SK-N-SH treated with all-trans-retinoic acid at 6 μM for 48 hours (cell line): ENCODE data around the gene LDHA.

Source experiments
- ATAC-seq: fragments of 200-7000 bp; cut with Tn5 transposase; 3 replicates; pipeline ENCODE4 v1.9.1; 2020; ENCODE audit warnings: mild to moderate bottlenecking, moderate library complexity
- ARNTL ChIP-seq: fragments of 450-650 bp; formaldehyde crosslinking; IDR thresholded peaks from 2 replicates; pipeline ENCODE4 v1.5.0; 2020; ENCODE audit warnings: low read depth, mild to moderate bottlenecking, moderate library complexity, borderline replicate concordance
- BACH2 ChIP-seq: fragments of 250-450 bp; sonication (Bioruptor Pico); IDR thresholded peaks from 2 replicates; pipeline ENCODE4 v1.9.0; 2021; ENCODE audit warnings: mild to moderate bottlenecking, borderline replicate concordance
- CREB5 ChIP-seq: fragments of 250-450 bp; sonication (Bioruptor Pico); IDR thresholded peaks from 2 replicates; pipeline ENCODE4 v1.5.1; 2020; ENCODE audit warnings: low read depth, mild to moderate bottlenecking, moderate library complexity
- CSDC2 ChIP-seq: fragments of 250-450 bp; sonication (Bioruptor Pico); IDR thresholded peaks from 2 replicates; pipeline ENCODE4 v1.5.0; 2020; ENCODE audit warnings: mild to moderate bottlenecking, moderate library complexity
- ESRRG ChIP-seq: fragments of 250-450 bp; sonication (Bioruptor Pico); IDR thresholded peaks from 2 replicates; pipeline ENCODE4 v1.6.1; 2021; ENCODE audit warnings: mild to moderate bottlenecking
- GLIS3 ChIP-seq: fragments of 250-450 bp; sonication (Bioruptor Pico); IDR thresholded peaks from 2 replicates; pipeline ENCODE4 v1.5.0; 2020; ENCODE audit warnings: mild to moderate bottlenecking, moderate library complexity
- OSR1 ChIP-seq: fragments of 250-450 bp; sonication (Bioruptor Pico); IDR thresholded peaks from 2 replicates; pipeline ENCODE4 v1.8.0; 2022; ENCODE audit warnings: moderate library complexity, mild to moderate bottlenecking, inconsistent platforms
- POU6F1 ChIP-seq: fragments of 250-450 bp; sonication (Bioruptor Pico); IDR thresholded peaks from 2 replicates; pipeline ENCODE4 v1.8.0; 2021; ENCODE audit warnings: low read depth, mild to moderate bottlenecking, moderate library complexity, borderline replicate concordance
- PPARA ChIP-seq: fragments of 250-450 bp; sonication (Bioruptor Pico); IDR thresholded peaks from 2 replicates; pipeline ENCODE4 v1.5.0; 2020; ENCODE audit warnings: mild to moderate bottlenecking, borderline replicate concordance
- SNAI2 ChIP-seq: fragments of 250-450 bp; sonication (Bioruptor Pico); IDR thresholded peaks from 2 replicates; pipeline ENCODE4 v1.5.0; 2020; ENCODE audit warnings: mild to moderate bottlenecking, moderate library complexity
- TOX ChIP-seq: fragments of 250-450 bp; sonication (Bioruptor Pico); IDR thresholded peaks from 2 replicates; pipeline ENCODE4 v1.8.0; 2021; ENCODE audit warnings: mild to moderate bottlenecking, moderate library complexity, borderline replicate concordance
- TSHZ2 ChIP-seq: fragments of 250-450 bp; sonication (Bioruptor Pico); IDR thresholded peaks from 2 replicates; pipeline ENCODE4 v1.5.0; 2020; ENCODE audit warnings: mild to moderate bottlenecking, moderate library complexity
- ZC3H10 ChIP-seq: fragments of 250-450 bp; sonication (Bioruptor Pico); IDR thresholded peaks from 2 replicates; pipeline ENCODE4 v1.5.1; 2021; ENCODE audit warnings: mild to moderate bottlenecking, moderate library complexity
- ZFP30 ChIP-seq: fragments of 450-650 bp; formaldehyde crosslinking; IDR thresholded peaks from 2 replicates; pipeline ENCODE4 v1.5.0; 2022; ENCODE audit warnings: mild to moderate bottlenecking, moderate library complexity
- ZNF565 ChIP-seq: fragments of 450-650 bp; formaldehyde crosslinking; conservative IDR thresholded peaks from 2 replicates; pipeline ENCODE4 v1.5.0; 2020; ENCODE audit warnings: low read depth, mild to moderate bottlenecking, moderate library complexity
- ZNF70 ChIP-seq: fragments of 450-650 bp; formaldehyde crosslinking; IDR thresholded peaks from 2 replicates; pipeline ENCODE4 v1.5.0; 2020; ENCODE audit warnings: mild to moderate bottlenecking, moderate library complexity

The LDHA gene

GRCh38 chr11:18420067-18420466 is 25.7 kb downstream of the LDHA start:
- no peak for ATAC-seq
- TF ChIP-seq ZNF70 (CRISPR knock-in tag) (no peak), TSHZ2 (no peak), ZC3H10 (CRISPR knock-in tag) (no peak), CSDC2 (CRISPR knock-in tag) (no peak)

GRCh38 chr11:18427240-18427639 is 32.9 kb downstream of the LDHA start:
- no peak for TF ChIP-seq SNAI2 (CRISPR knock-in tag)
- no peak for TF ChIP-seq TSHZ2
- TF ChIP-seq CSDC2 (CRISPR knock-in tag): no peak
- no peak for TF ChIP-seq ARNTL (CRISPR knock-in tag)
- no peak for TF ChIP-seq ESRRG (CRISPR knock-in tag)
- no peak for TF ChIP-seq ZNF565 (CRISPR knock-in tag)
- TF ChIP-seq ZFP30: no peak
- TF ChIP-seq POU6F1: no peak
- TF ChIP-seq OSR1: no peak
- no peak for TF ChIP-seq CREB5 (CRISPR knock-in tag)
- no peak for ATAC-seq

GRCh38 chr11:18429332-18429731 is 35.0 kb downstream of the LDHA start:
- TF ChIP-seq PPARA (CRISPR knock-in tag): no peak
- ATAC-seq: no peak

GRCh38 chr11:18438691-18439090 is 44.3 kb downstream of the LDHA start:
- TF ChIP-seq GLIS3 (CRISPR knock-in tag) (no peak), ZFP30 (no peak), PPARA (CRISPR knock-in tag) (no peak), OSR1 (no peak), POU6F1 (no peak), TOX (CRISPR knock-in tag) (no peak), SNAI2 (CRISPR knock-in tag) (no peak), ZC3H10 (CRISPR knock-in tag) (no peak), ZNF70 (CRISPR knock-in tag) (no peak)
- TF ChIP-seq, all 23 proteins: peak for 0
- ATAC-seq: no peak

- no peak for TF ChIP-seq BACH2 (CRISPR knock-in tag)
- TF ChIP-seq GLIS3 (CRISPR knock-in tag): no peak
- no peak for TF ChIP-seq ZNF70 (CRISPR knock-in tag)
- ATAC-seq: no peak
These were observed 54.9 kb downstream of the LDHA start for GRCh38 chr11:18449251-18449650.
